ENCODE data around the gene KDM1B.

DNA sequence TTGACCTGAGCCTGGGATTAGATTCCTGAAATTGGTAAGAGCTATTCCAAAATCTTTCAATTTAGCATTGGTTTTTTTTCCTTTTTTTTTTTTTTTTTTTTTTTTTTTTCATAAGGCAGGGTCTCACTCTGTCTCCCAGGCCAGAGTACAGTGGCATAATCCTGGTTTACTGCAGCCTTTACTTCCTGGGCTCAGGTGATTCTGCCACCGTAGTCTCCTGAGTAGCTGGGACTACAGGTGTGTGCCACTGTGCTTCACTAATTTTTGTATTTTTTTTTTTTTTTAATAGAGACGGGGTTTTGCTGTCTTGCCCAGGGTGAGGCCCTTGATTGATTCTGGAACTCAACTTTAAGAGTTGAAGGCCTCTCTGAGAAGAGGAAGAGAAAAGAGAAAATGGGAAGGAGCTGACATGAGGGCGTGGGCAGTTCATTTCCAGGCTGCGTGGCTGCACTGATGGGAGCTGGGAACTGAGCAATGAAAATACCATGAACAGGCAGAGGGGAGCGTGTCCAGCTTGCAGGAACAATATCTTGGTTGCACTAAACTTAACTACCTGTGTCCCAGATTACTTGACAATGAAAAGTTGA lies 24.6 kb downstream of the KDM1B start:
- TF ChIP-seq, protein P1, sequence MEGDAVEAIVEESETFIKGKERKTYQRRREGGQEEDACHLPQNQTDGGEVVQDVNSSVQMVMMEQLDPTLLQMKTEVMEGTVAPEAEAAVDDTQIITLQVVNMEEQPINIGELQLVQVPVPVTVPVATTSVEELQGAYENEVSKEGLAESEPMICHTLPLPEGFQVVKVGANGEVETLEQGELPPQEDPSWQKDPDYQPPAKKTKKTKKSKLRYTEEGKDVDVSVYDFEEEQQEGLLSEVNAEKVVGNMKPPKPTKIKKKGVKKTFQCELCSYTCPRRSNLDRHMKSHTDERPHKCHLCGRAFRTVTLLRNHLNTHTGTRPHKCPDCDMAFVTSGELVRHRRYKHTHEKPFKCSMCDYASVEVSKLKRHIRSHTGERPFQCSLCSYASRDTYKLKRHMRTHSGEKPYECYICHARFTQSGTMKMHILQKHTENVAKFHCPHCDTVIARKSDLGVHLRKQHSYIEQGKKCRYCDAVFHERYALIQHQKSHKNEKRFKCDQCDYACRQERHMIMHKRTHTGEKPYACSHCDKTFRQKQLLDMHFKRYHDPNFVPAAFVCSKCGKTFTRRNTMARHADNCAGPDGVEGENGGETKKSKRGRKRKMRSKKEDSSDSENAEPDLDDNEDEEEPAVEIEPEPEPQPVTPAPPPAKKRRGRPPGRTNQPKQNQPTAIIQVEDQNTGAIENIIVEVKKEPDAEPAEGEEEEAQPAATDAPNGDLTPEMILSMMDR (IDR thresholded peaks at IDR 0.05): no peak
- TF ChIP-seq POLR2A (IDR thresholded peaks at IDR 0.05): no peak

All from thyroid gland (tissue), 4 donors.